GM10248 (cell line): ENCODE results near the gene NKD2.

Experiments used
- CTCF ChIA-PET: fragments of 300-600 bp; sonication (Branson Sonifier 250); formaldehyde crosslinking; extraction: SDS; loops from one replicate; lab custom pipeline; 2021; ENCODE audit warnings: antibody characterized with exemption; lab: Yijun Ruan, JAX
- POLR2A ChIA-PET: fragments of 350-650 bp; sonication (Branson Sonifier 250); formaldehyde crosslinking; extraction: SDS; loops from one replicate; lab custom pipeline; 2020; ENCODE audit warnings: antibody characterized with exemption; lab: Yijun Ruan, JAX
- DNase-seq: peaks from one replicate; pipeline ENCODE4 v3.0.0; 2012; ENCODE audit errors: extremely low spot score
- CTCF ChIP-seq: IDR thresholded peaks from 2 replicates; pipeline ENCODE4 v1.5.1; 2012; ENCODE audit warnings: mild to moderate bottlenecking, low read depth; ENCODE audit errors: extremely low read depth, missing control alignments, control extremely low read depth

Gene NKD2

GRCh38 chr5:1054018-1054798 is 45.6 kb downstream of the NKD2 start:
- CTCF ChIA-PET: interaction anchor here (1.1 kb wide), 1 partner anchor 45 kb away, joined by 3 read pairs; the partner anchor contains the start of gene NKD2
- no peak for TF ChIP-seq CTCF
- no peak for DNase-seq
- POLR2A ChIA-PET: no interaction called here

GRCh38 chr5:1054799-1055775 is 46.5 kb downstream of the NKD2 start:
- no peak for DNase-seq
- TF ChIP-seq CTCF: no peak
- CTCF ChIA-PET: no interaction called here
- POLR2A ChIA-PET: no interaction called here

GRCh38 chr5:1055896-1056610 is 47.5 kb downstream of the NKD2 start:
- DNase-seq: no peak
- TF ChIP-seq CTCF: no peak
- POLR2A ChIA-PET: no interaction called here
- CTCF ChIA-PET: no interaction called here

GRCh38 chr5:1056611-1057484 is 48.2 kb downstream of the NKD2 start:
- ChIA-PET POLR2A (no interaction called here), CTCF (no interaction called here)
- no peak for TF ChIP-seq CTCF
- no peak for DNase-seq

- ChIA-PET POLR2A (no interaction called here), CTCF (no interaction called here)
- DNase-seq: no peak
- no peak for TF ChIP-seq CTCF
Measured at GRCh38 chr5:1057485-1058082, 49.0 kb downstream of the NKD2 start.
